HG02852 (cell line): Measurements from ENCODE around the gene WNK1.

Source experiments
- ATAC-seq: cut with Tn5 transposase; IDR thresholded peaks from one replicate; pipeline ENCODE4 v1.9.1; 2021; ENCODE audit warnings: mild to moderate bottlenecking, moderate library complexity; ENCODE audit not compliant: unreplicated experiment

Gene WNK1

GRCh38 chr12:938810-939209 is 186.4 kb downstream of the WNK1 start:
- no peak for ATAC-seq

GRCh38 chr12:943051-943450 is 190.7 kb downstream of the WNK1 start:
- ATAC-seq = no peak

DNA sequence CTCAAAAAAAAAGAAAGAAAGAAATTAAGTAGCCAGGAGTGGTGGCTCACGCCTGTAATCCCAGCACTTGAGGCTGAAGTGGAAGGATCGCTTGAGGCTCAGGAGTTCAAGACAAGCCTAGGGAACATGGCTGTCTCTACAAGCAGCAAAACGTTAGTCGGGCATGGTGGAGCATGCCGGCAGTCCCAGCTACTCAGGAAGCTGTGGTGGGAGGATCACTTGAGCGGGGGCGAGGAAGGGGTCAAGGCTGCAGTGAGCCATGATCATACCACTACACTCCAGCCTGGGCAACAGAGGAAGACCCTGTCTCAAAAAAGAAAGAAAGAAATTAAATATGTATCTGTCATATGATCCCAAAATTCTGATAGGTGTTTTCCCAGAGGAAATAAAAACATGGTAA is 191.8 kb downstream of the WNK1 start:
- ATAC-seq = no peak

GRCh38 chr12:946212-946611 is 193.8 kb downstream of the WNK1 start:
- ATAC-seq = no peak

GRCh38 chr12:946631-947030 is 194.3 kb downstream of the WNK1 start:
- no peak for ATAC-seq

DNA sequence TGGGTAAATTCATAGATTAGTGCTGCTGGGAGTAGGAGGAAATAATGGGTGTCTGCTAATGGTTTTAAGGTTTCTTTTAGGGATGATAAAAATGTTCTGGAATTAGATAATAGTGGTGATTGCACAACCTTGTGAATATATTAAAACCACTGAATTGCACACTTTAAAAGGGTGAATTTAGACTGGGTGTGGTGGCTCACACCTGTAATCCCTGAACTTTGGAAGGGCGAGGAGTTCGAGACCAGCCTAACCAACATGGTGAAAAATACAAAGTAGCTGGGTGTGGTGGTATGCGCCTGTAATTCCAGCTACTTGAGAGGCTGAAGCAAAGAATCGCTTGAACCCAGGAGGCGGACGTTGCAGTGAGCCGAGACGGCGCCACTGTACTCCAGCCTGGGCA is 195.9 kb downstream of the WNK1 start:
- ATAC-seq = no peak

GRCh38 chr12:949453-950191 is 197.2 kb downstream of the WNK1 start, which contains the start of gene RAD52:
Gene RAD52, minus strand, starts transcription at chr12:949694. Its CDS starts 16,636 bp downstream, at chr12:933058.
- peak; percentile 83 for ATAC-seq

DNA sequence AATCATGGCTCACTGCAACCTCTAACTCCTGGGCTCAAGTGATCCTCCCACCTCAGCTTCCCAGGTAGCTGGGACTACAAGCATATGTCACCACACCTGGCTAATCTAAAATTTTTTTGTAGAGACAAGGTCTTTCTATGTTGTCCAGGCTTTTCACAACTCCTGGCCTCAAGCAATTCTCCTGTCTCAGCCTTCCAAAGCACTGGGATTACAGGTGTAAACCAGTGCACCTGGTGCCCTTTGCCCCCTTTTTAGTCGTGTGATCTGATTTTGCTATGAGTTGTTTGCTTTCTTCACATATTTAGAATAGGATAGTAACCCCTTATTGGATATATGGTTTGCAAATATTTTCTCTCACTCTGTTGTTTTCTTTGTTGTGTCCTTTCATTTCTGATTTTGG is 198.8 kb downstream of the WNK1 start:
- ATAC-seq = no peak

DNA sequence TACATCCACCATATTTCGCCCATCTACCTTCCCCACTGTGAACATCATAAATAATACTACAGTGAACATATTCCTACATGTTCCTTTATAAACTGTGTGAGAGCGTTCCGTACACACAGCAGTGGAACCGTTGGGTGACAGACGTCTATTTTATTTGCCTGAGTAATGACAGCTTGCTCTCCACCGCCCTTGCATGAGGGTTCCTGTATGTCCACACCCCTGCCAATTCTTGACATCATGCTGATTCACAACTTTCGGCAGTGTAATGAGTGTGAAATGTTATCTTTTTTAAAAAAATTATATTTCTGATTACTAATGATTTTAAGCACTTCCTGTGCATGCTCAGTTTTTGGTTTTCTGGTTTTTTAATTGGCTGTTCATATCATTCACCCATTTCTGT is 201.4 kb downstream of the WNK1 start:
- ATAC-seq = no peak

GRCh38 chr12:954741-955140 is 202.4 kb downstream of the WNK1 start:
- ATAC-seq = no peak

- no peak for ATAC-seq
Measured at GRCh38 chr12:955939-956338, 203.6 kb downstream of the WNK1 start.

- ATAC-seq = peak; percentile 54
Measured at GRCh38 chr12:958588-959123, 206.3 kb downstream of the WNK1 start.
